Adipocyte (in vitro differentiated cells): ENCODE results near the gene EYA2.
A peak's percentile ranks its signal among the peaks of the same experiment; 100 is the strongest.

ENCODE experiments used
- DNase-seq: peaks from one replicate; pipeline ENCODE4 v3.0.0-alpha.2; 2015; ENCODE audit warnings: low read depth
- H3K27me3 ChIP-seq: replicated peaks from 2 replicates; pipeline ENCODE4 v1.7.0; 2013; ENCODE audit warnings: mild to moderate bottlenecking, low read length, moderate library complexity; ENCODE audit not compliant: control insufficient read depth, insufficient read depth
- H3K36me3 ChIP-seq: 2 replicates; pipeline ENCODE4 v1.7.0; 2013; ENCODE audit warnings: low read length, mild to moderate bottlenecking, moderate library complexity; ENCODE audit not compliant: control insufficient read depth, insufficient read depth, severe bottlenecking
- H3K4me1 ChIP-seq: 2 replicates; pipeline ENCODE4 v1.7.0; 2013; ENCODE audit warnings: mild to moderate bottlenecking, low read length, moderate library complexity; ENCODE audit not compliant: control insufficient read depth, insufficient read depth
- H3K4me3 ChIP-seq: 2 replicates; pipeline ENCODE4 v1.7.0; 2013; ENCODE audit warnings: mild to moderate bottlenecking, low read length, moderate library complexity
- H3K9ac ChIP-seq: 2 replicates; pipeline ENCODE4 v1.7.0; 2013; ENCODE audit warnings: mild to moderate bottlenecking, low read length, moderate library complexity
- H3K9me3 ChIP-seq: 2 replicates; pipeline ENCODE4 v1.7.0; 2013; ENCODE audit warnings: mild to moderate bottlenecking, low read length, moderate library complexity; ENCODE audit not compliant: control insufficient read depth

EYA2 gene

GRCh38 chr20:46933150-46933549 is 38.5 kb downstream of the EYA2 start:
- H3K9me3 ChIP-seq: no peaks in the 10 kb centered on the region
- H3K4me3 ChIP-seq: no peak overlapping the region
- no peak overlapping the region for H3K9ac ChIP-seq
- DNase-seq: no peak
- H3K36me3 ChIP-seq: no peaks in the 10 kb centered on the region
- peaks cover 64% of the 10 kb centered on the region for H3K4me1 ChIP-seq
- no peaks in the 10 kb centered on the region for H3K27me3 ChIP-seq

GRCh38 chr20:46934746-46935287 is 40.2 kb downstream of the EYA2 start:
- Histone ChIP-seq H3K9me3 (no peaks in the 10 kb centered on the region), H3K9ac (no peak overlapping the region), H3K27me3 (no peaks in the 10 kb centered on the region), H3K36me3 (no peaks in the 10 kb centered on the region), H3K4me1 (peaks cover 57% of the 10 kb centered on the region), H3K4me3 (no peak overlapping the region)
- no peak for DNase-seq

- H3K4me3 ChIP-seq: no peak overlapping the region
- H3K36me3 ChIP-seq: no peaks in the 10 kb centered on the region
- no peak overlapping the region for H3K9ac ChIP-seq
- H3K4me1 ChIP-seq: peaks cover 51% of the 10 kb centered on the region
- H3K9me3 ChIP-seq: no peaks in the 10 kb centered on the region
- no peaks in the 10 kb centered on the region for H3K27me3 ChIP-seq
- no peak for DNase-seq
Measured at GRCh38 chr20:46935394-46936017, 40.9 kb downstream of the EYA2 start.

- Histone ChIP-seq H3K9ac (peak overlapping the region; percentile 35), H3K9me3 (no peaks in the 10 kb centered on the region), H3K27me3 (no peaks in the 10 kb centered on the region), H3K4me1 (peaks cover 40% of the 10 kb centered on the region), H3K4me3 (no peak overlapping the region), H3K36me3 (no peaks in the 10 kb centered on the region)
- DNase-seq: no peak
Measured at GRCh38 chr20:46936415-46937156, 41.9 kb downstream of the EYA2 start.

GRCh38 chr20:46937157-46937523 is 42.5 kb downstream of the EYA2 start:
- Histone ChIP-seq H3K36me3 (no peaks in the 10 kb centered on the region), H3K9me3 (no peaks in the 10 kb centered on the region), H3K4me1 (peaks cover 35% of the 10 kb centered on the region), H3K9ac (peak overlapping the region; percentile 35), H3K27me3 (no peaks in the 10 kb centered on the region), H3K4me3 (no peak overlapping the region)
- no peak for DNase-seq

GRCh38 chr20:46937533-46938226 is 43.0 kb downstream of the EYA2 start:
- no peak overlapping the region for H3K4me3 ChIP-seq
- DNase-seq: no peak
- H3K4me1 ChIP-seq: peaks cover 29% of the 10 kb centered on the region
- H3K9me3 ChIP-seq: no peaks in the 10 kb centered on the region
- peak overlapping the region; percentile 35 for H3K9ac ChIP-seq
- H3K36me3 ChIP-seq: no peaks in the 10 kb centered on the region
- no peaks in the 10 kb centered on the region for H3K27me3 ChIP-seq

GRCh38 chr20:46938434-46938833 is 43.8 kb downstream of the EYA2 start:
- DNase-seq: peak; percentile 16
- Histone ChIP-seq H3K9ac (no peak overlapping the region), H3K4me3 (no peak overlapping the region), H3K9me3 (no peaks in the 10 kb centered on the region), H3K36me3 (no peaks in the 10 kb centered on the region), H3K27me3 (no peaks in the 10 kb centered on the region), H3K4me1 (peaks cover 27% of the 10 kb centered on the region)

- no peak for DNase-seq
- H3K4me1 ChIP-seq: peaks cover 34% of the 10 kb centered on the region
- no peaks in the 10 kb centered on the region for H3K9me3 ChIP-seq
Measured at GRCh38 chr20:46939031-46939965, 44.7 kb downstream of the EYA2 start.

GRCh38 chr20:46940616-46941015 is 46.0 kb downstream of the EYA2 start:
- Histone ChIP-seq H3K9me3 (no peaks in the 10 kb centered on the region), H3K4me1 (peaks cover 35% of the 10 kb centered on the region), H3K27me3 (no peaks in the 10 kb centered on the region), H3K9ac (no peak overlapping the region), H3K4me3 (no peak overlapping the region), H3K36me3 (no peaks in the 10 kb centered on the region)
- no peak for DNase-seq

More at GRCh38 chr20:46939031-46939965, 44.7 kb downstream of the EYA2 start:
- Histone ChIP-seq H3K4me3 (no peak overlapping the region), H3K9ac (no peak overlapping the region), H3K27me3 (no peaks in the 10 kb centered on the region), H3K36me3 (no peaks in the 10 kb centered on the region)

GRCh38 chr20:46941404-46941803 is 46.8 kb downstream of the EYA2 start:
- H3K36me3 ChIP-seq: no peaks in the 10 kb centered on the region
- H3K4me3 ChIP-seq: no peak overlapping the region
- no peaks in the 10 kb centered on the region for H3K9me3 ChIP-seq
- no peak for DNase-seq
- H3K4me1 ChIP-seq: peaks cover 35% of the 10 kb centered on the region
- no peak overlapping the region for H3K9ac ChIP-seq
- H3K27me3 ChIP-seq: no peaks in the 10 kb centered on the region
